Ovary (tissue), 3 donors: ENCODE data around the gene PEAK1.

Source experiments
- EP300 ChIP-seq: sonication (generic); formaldehyde crosslinking; IDR thresholded peaks from one replicate; pipeline ENCODE4 v1.6.1; 2017; ENCODE audit warnings: antibody characterized with exemption
- TF ChIP-seq, protein P1 (sequence below), 3 donors: fragments of 450-650 bp in 2 of 3; fragments of 200-600 bp in 1 of 3; IDR thresholded peaks; one replicate each; pipeline versions ENCODE4 v1.5.1 to v1.8.0; 2016 to 2022; ENCODE audit warnings: antibody characterized with exemption in 3 of 3, mild to moderate bottlenecking in 1 of 3
- donor health status: DM: no; HTN: no; CAD: no.

DNA sequence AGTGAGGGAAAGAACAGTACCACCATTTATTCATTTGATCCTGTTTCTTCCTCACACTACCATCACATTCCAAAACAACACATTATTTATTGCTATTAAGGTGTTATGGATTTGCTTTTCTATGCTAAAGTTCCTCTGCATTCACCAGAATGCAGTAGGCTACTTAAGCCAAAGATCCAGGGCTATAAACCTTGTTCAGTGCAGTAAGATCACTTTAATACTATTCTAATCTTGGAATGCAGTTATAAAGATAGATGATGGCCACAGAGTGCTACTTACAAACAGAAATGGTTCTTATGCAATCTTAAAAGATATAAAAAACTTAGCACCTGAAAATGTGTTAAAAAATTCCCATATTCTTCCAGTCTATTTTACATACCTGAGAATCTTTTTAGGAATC lies 241.5 kb downstream of the PEAK1 start:
- TF ChIP-seq EP300, result no peak
- TF ChIP-seq, protein P1, sequence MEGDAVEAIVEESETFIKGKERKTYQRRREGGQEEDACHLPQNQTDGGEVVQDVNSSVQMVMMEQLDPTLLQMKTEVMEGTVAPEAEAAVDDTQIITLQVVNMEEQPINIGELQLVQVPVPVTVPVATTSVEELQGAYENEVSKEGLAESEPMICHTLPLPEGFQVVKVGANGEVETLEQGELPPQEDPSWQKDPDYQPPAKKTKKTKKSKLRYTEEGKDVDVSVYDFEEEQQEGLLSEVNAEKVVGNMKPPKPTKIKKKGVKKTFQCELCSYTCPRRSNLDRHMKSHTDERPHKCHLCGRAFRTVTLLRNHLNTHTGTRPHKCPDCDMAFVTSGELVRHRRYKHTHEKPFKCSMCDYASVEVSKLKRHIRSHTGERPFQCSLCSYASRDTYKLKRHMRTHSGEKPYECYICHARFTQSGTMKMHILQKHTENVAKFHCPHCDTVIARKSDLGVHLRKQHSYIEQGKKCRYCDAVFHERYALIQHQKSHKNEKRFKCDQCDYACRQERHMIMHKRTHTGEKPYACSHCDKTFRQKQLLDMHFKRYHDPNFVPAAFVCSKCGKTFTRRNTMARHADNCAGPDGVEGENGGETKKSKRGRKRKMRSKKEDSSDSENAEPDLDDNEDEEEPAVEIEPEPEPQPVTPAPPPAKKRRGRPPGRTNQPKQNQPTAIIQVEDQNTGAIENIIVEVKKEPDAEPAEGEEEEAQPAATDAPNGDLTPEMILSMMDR (IDR thresholded peaks at IDR 0.05), result no peak
